IPS DF 4.7 (cell line): ENCODE results near the gene PIGK.
"Not testable (repeated sequence)": the region's sequence is repeated elsewhere in the genome, so short reads cannot be mapped to it uniquely, and the experiment has no call there.

Experiments
- DNase-seq: peaks from one replicate; pipeline ENCODE4 v3.0.0-alpha.2; 2013; ENCODE audit warnings: low spot score; ENCODE audit errors: extremely low read depth

Gene PIGK

GRCh38 chr1:77219166-77219887 is at the start of gene PIGK:
TSS of gene PIGK (minus strand) at chr1:77219430. CDS start at chr1:77219402, 28 bp downstream.
- peak; percentile 49 for DNase-seq

- no peak for DNase-seq
These were observed 47.8 kb upstream of the PIGK start for GRCh38 chr1:77267035-77267434.

GRCh38 chr1:77265180-77265579 is 46.0 kb upstream of the PIGK start:
- DNase-seq: no peak

- DNase-seq: no peak
These were observed 44.5 kb upstream of the PIGK start for GRCh38 chr1:77263708-77264107.

DNA sequence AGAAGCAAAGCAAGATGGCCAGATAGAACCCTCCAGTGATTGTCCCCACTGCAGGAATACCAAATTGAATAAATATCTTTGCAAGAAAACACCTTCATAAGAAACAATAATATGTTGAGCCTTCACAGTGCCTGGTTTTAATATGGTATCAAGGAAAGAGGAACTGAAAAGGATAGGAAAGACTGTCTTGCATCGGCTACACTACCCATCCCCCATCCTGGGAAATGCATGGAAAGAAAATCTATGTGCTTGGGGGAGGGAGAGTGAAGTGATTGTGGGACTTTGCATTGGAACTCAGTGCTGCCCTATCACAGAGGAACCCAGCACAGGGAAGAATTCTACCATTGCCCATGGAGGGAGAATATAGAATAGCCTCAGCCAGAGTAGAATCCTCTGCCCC is 34.0 kb upstream of the PIGK start:
- DNase-seq: no peak

GRCh38 chr1:77250126-77250525 is 30.9 kb upstream of the PIGK start:
- DNase-seq: no peak

DNA sequence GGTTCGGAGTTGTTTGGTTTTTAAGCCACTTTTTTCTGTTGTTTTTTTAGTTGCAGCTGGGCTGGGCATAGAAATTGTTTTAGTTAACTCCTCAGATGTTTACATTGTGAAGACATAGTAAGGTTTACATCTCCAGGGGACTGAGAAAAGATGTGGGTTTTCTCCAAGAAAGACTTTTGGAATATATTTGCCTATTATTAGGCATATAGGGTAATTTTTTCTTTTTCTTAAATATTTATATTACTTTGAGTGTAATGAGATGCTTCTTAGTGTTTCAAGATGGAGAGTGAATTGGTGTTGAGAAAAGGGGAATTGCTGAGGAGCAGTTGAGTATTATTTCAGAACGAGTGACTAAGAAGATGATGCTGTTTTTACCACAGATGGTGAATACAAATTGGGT is 26.6 kb upstream of the PIGK start:
- no peak for DNase-seq

GRCh38 chr1:77239311-77239710 is 20.1 kb upstream of the PIGK start:
- DNase-seq: no peak

GRCh38 chr1:77238462-77238861 is 19.2 kb upstream of the PIGK start:
- no peak for DNase-seq

- DNase-seq: no peak
These were observed 15.7 kb upstream of the PIGK start for GRCh38 chr1:77234943-77235342.

DNA sequence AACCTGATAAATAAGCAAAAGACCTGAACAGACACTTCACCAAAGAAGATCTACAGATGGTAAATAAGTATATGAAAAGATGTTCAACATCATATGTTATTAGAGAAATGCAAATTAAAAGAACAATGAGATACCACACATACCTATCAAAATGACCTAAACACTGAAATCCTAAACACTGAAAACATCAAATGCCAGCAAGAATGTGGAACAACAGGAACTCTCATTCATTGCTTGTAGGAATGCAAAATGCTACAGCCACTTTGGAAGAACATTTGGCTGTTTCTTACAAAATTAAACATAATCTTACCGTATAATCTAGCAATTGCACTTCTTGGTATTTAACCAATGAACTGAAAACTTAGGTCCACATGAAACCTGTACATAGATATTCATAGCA is 14.9 kb upstream of the PIGK start:
- DNase-seq: no peak

DNA sequence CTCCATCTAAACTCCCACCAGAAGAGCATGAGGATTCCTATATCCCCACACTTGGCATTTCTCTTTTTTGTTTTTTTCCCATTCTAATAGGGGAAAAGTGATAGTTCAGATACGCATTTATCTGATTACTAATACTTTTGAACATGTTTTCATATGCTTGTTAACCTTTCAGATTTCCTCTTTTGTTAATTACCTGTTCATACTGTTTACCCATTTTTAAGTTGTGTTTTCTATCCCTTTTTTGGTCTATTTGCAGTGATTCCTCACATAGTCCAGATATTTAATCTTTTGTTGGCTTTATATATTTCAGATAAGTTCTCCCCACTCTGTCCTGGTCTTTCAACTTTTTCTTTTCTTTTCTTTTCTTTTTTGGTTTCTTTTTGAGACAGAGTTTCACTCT is 13.6 kb upstream of the PIGK start:
- no peak for DNase-seq

DNA sequence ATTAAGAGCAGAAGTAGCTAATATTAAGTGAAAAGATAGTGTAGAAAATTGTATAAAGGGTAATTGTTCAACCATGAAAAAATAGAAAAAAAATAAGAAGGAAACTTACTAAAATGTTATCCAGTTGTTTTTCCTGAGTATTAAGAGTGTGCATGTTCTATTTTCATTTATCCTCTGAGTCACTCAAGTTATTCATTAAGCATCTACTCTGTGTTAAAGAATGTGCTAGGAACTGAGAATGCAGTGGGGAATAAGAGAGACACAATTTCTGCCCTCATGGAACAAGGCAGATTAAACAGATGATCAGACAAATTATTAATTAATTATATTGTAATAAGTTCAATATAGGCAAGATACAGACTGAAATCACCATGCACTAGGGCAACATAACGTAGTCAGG is 10.8 kb upstream of the PIGK start:
- no peak for DNase-seq

GRCh38 chr1:77228836-77229235 is 9.6 kb upstream of the PIGK start:
- no peak for DNase-seq

GRCh38 chr1:77227381-77227780 is 8.2 kb upstream of the PIGK start:
- no peak for DNase-seq

- peak; percentile 7 for DNase-seq
These were observed 3.3 kb upstream of the PIGK start for GRCh38 chr1:77222496-77222895.

DNA sequence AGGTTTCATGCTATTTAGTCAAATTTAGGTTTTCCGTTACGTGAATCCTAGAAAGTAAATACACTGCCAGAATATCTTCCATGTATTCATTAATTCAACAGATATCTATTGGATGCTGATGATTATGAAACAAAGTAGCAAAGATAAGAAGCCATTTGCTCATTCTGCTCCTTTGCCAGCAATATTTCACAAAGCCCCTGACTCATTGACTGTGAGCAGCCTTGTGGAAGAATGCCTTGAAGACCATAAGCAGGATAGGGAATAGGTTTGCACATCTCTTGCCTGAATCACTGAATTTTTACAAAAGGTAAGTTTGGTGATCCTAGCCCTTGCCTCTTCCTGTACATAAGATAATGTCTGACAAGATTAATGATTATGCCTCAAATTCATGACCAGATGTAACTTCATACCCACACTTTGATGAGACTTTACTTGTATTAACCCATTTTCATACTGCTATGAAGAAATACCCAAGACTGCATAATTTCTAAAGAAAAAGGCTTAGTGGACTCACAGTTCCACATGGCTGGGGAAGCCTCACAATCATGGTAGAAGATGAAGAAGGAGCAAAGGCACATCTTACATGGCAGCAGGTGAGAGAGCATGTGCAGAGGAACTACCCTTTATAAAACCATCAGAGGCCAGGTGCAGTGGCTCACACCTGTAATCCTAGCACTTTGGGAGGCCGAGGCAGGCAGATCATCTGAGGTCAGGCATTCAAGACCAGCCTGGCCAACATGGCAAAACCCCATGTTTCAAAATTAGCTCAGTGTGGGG is 1.6 kb upstream of the PIGK start:
- no peak for DNase-seq

DNA sequence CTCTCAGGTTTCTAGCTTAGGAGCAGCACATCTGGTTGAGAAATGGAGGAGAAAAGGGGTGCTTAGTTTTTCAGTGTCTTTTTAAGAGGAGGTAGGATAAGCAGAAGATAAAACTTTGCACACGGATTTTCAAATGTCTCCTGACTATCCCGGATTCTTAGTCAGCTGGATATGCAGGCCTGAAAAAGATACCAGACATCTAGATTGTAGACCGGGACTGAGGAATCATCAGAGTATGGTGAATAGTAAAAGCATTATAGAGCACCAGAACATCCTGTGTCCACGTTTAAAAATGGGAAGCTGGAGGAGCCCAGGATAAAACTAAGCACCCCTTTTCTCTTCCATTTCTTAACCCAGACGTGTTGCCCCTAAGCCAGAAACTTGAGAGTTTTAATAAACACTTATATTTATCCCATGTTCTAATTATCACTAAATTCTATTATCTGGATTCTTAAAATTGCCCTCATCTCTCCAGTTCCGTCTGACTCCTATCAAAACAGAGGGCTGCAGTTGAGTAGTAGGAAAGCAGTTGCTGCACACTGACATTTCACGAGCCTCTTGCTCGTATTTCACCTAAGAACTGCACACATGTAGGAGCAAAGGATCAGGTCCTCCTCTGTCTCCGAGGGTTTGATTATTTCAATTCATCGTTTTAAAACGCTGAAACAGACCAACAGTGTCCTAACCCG is 609 bp downstream of the PIGK start:
- no peak for DNase-seq

DNA sequence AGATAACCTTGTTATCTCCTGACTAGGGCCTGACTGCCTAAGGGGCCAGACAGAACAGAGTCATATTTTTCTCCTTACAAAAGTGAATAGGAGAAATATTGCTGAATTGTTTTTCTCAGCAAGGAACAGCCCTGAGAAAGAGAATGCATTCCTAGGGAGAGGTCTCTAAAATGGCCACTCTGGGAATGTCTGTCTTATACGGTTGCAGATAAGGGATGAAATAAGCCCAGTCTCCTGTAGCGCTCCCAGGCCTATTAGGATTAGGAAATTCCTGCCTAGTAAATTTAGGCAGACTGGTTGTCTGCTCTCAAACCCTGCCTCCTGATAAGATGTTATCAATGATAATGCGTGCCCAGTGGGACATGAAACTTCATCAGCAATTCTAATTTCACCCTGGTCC is 15.2 kb downstream of the PIGK start:
- DNase-seq: not testable (repeated sequence)

- no peak for DNase-seq
These were observed 16.5 kb downstream of the PIGK start for GRCh38 chr1:77202751-77203150.

DNA sequence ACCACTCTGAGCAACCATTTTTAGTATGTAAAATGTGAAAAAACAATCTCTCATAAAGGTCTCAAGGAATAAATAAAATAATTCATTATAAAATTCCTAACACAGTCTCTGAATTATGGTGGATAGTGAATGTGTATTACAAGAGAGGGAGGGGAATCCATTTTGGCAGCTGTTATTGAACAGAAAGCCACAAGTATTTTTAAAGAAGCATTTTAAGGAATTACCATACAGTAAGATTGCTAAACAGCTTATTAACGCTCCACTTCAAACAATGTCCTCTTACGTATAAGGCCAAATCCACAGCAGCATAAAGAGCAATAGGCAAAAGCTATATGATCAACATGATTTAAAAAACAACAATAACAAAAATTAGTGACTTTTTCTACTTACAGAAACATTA is 18.4 kb downstream of the PIGK start:
- no peak for DNase-seq

DNA sequence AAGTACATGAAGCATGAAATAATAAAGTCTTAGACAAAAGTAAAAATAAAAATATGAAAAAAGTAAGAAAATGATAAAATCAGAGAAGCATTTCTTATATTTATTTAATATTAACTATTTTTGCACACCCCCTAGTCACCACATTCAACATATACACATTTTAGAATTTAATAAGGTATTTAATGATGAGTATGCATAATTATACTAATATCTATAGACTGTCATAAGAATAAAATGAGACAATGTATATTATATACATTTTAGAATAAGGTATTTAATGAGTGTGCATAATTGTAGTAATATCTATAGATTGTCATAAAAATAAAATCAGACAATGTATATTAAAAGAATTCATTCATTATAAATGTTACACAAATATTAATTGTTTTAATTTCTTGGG is 18.9 kb downstream of the PIGK start:
- DNase-seq: no peak
